ENCODE measurements around the gene BRI3.

- TF ChIP-seq CTCF (IDR thresholded peaks at IDR 0.05) (no peak), POLR2A (IDR thresholded peaks at IDR 0.05) (no peak)
These were observed 49.5 kb downstream of the BRI3 start for GRCh38 chr7:98330926-98331529.
